ENCODE measurements around the gene KRT81. TPM values are rescaled to one million over a fixed set of nuclear protein-coding genes. Genes with fewer than 3 reads are reported as not detected.
"Not testable (repeated sequence)": the region's sequence is repeated elsewhere in the genome, so short reads cannot be mapped to it uniquely, and the experiment has no call there.

The KRT81 gene
- total and polyA plus RNA-seq, 8 donors = 0.12 to 0.26 TPM; not detected in 6

DNA sequence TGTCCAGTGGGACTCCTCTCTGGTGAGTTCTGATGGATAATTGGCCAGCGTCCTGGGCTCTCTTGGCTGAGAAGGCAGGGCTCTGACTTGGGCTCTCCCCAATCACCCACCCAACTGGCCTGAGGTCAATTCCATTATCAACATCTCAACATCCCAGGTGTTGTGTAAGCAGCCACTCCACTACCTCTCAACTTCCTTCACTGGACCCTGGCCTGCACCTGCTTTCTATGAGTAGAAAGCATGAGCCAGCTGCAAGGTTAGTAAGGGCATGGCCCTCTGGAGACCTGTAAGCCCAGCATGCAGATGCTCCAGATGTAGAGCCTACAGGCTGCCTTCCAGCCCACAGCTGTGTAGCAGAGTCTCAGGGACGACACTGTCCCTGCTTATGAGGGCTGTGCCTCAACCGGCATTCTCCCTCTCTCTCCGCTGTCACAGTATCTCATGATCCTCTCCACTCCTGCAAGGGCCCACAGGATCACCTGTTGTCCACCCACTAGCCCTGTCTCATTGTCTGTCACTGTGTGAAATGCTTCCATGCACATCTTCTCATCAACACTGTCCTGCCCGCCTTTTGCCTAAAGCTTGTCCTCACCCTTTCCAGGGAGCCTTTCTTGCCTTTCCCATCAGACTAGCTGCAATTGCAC lies 5.4 kb upstream of the KRT81 start:
- DNase-seq (no peak), ATAC-seq (peak; percentile 84)
- H3K4me1 ChIP-seq = no peaks in the 10 kb centered on the region
- H3K27me3 ChIP-seq = peaks cover 3 to 49% of the 10 kb centered on the region in 2 donors
- H3K9me3 ChIP-seq = no peaks in the 10 kb centered on the region
- no peaks in the 10 kb centered on the region for H3K36me3 ChIP-seq
- H3K27ac ChIP-seq = no peak overlapping the region
- intact Hi-C loops (cut with DNase I) = no loop called here
- TF ChIP-seq CTCF (IDR thresholded peaks at IDR 0.05) = no peak
- no peak overlapping the region for H3K4me3 ChIP-seq

- no peak for TF ChIP-seq CTCF (IDR thresholded peaks at IDR 0.05)
- H3K27me3 ChIP-seq = peaks cover 6 to 51% of the 10 kb centered on the region in 2 donors
- intact Hi-C loops (cut with DNase I) = no loop called here
- no peak overlapping the region for H3K4me3 ChIP-seq
- H3K27ac ChIP-seq = no peak overlapping the region
- no peaks in the 10 kb centered on the region for H3K36me3 ChIP-seq
- H3K4me1 ChIP-seq = no peaks in the 10 kb centered on the region
- H3K9me3 ChIP-seq = no peaks in the 10 kb centered on the region
- ATAC-seq (no peak), DNase-seq (no peak)
These were observed 4.3 kb upstream of the KRT81 start for GRCh38 chr12:52295663-52296062.

- peaks cover 6 to 51% of the 10 kb centered on the region in 2 donors for H3K27me3 ChIP-seq
- intact Hi-C loops (cut with DNase I) = no loop called here
- H3K27ac ChIP-seq = no peak overlapping the region
- H3K9me3 ChIP-seq = no peaks in the 10 kb centered on the region
- H3K36me3 ChIP-seq = no peaks in the 10 kb centered on the region
- no peaks in the 10 kb centered on the region for H3K4me1 ChIP-seq
- H3K4me3 ChIP-seq = no peak overlapping the region
- no peak for TF ChIP-seq CTCF (IDR thresholded peaks at IDR 0.05)
- no peak for DNase-seq
- no peak for ATAC-seq
These were observed 3.5 kb upstream of the KRT81 start for GRCh38 chr12:52294803-52295202.

- H3K27me3 ChIP-seq = peaks cover 6 to 51% of the 10 kb centered on the region in 2 donors
- H3K9me3 ChIP-seq = no peaks in the 10 kb centered on the region
- H3K27ac ChIP-seq = no peak overlapping the region
- TF ChIP-seq CTCF (IDR thresholded peaks at IDR 0.05) = no peak
- ATAC-seq = no peak
- H3K4me1 ChIP-seq = no peaks in the 10 kb centered on the region
- no peak for DNase-seq
- no peak overlapping the region for H3K4me3 ChIP-seq
- intact Hi-C loops (cut with DNase I) = no loop called here
- H3K36me3 ChIP-seq = no peaks in the 10 kb centered on the region
These were observed 2.6 kb upstream of the KRT81 start for GRCh38 chr12:52293926-52294325.

- intact Hi-C loops (cut with DNase I); H3K4me1 ChIP-seq; H3K9me3 ChIP-seq; H3K36me3 ChIP-seq; DNase-seq; H3K4me3 ChIP-seq; ATAC-seq; H3K27ac ChIP-seq: not testable (repeated sequence)
- peaks cover 6 to 29% of the 10 kb centered on the region in 2 donors for H3K27me3 ChIP-seq
These were observed 725 bp downstream of the KRT81 start for GRCh38 chr12:52290483-52291134.

DNA sequence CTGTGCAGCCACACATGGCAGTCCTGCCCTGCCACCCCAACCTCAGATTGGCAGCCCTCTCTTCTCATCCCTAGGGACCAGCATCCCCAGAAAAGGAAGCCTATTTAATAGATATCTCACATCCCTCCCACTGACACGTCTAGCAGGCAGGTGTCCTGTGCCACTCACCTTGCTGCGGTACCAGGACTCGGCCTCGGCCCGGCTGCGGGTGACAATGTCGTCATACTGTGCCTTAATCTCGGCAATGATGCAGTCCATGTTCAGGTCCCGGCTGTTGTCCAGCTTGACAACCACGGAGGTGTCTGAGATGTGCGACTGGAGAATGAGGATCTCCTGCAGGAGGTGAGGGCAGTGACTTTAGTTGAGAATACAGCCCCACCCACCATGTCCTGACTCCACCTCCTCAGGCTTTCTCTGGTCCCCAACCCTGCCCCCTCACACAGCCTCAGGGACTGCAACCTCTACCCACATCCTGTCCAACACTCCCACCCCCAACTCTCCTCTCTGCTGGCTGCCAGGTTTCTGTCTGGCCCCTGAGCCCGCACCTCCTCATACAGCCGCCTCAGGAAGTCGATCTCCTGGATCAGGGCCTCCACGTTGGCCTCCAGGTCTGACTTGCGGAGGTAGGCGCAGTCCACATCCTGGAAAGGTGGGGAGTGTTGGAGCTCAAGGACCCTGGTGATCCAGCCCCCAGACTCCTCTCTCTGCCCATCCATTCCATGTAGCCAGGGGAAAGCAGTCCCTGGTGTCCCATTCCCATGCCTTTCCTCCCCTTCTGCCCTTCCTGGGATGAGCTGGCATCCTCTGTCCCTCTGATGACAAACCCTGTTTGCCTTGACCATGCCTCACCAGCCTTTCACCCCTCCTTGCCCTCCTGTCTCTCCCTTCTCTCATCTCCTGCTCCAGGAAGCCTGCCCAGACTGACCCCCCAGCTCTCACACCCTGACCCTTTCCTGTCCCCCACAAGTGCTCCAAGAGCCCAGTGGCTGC lies 3.2 kb downstream of the KRT81 start:
- intact Hi-C loops (cut with DNase I); H3K4me1 ChIP-seq; H3K27ac ChIP-seq; H3K36me3 ChIP-seq; H3K9me3 ChIP-seq; ATAC-seq; H3K4me3 ChIP-seq; DNase-seq: not testable (repeated sequence)
- peaks cover 3 to 19% of the 10 kb centered on the region in 2 donors for H3K27me3 ChIP-seq

DNA sequence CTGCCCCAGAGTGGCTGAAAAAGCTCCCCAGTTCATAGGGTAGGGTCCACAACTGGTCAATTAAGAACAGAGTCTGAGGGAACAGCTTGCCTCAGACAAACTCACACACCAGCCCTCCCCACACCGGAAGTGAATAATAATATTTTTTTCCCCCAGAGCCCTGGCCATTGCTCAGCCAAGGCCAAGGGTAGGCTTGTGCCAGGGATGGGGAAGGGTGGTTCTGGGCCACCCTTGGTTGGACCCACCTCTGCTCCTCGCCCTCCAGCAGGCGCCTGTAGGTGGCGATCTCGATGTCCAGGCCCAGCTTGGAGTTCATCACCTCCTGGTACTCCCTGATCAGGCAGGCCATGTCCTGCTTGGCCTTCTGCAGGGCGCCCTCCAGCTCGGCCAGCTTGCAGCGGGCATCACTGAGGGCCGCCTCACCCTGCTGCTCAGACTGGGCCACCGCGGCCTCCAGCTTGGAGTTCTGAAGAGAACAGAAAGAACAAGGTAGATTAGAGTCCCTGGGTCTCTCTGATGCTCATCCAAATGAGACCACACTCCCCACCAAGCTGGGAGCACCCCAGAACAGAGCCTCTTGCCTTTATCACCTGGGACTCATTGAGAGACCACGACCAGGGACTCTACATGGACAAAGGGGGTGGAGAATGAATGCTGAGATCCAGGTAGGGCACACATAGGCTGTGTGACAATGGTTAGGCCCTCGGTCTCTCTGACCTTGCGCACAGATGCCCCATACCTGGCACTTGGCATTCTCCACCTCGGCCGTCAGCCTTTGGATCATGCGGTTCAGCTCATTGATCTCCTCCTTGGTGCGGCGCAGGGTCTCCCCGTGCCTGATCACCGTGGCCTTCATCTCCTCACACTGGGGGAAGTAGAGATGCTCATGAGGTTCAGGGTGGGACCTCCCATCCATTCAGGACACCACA lies 4.2 kb downstream of the KRT81 start:
- H3K4me1 ChIP-seq; H3K27ac ChIP-seq; DNase-seq; H3K4me3 ChIP-seq; ATAC-seq; H3K9me3 ChIP-seq; H3K27me3 ChIP-seq; H3K36me3 ChIP-seq; intact Hi-C loops (cut with DNase I): not testable (repeated sequence)
